C4-2B (cell line): ENCODE measurements around the gene ARHGAP18.

Experiments used
- ZFX ChIP-seq: fragments of 450-650 bp; IDR thresholded peaks from 2 replicates; pipeline ENCODE4 v1.6.1; 2017
- TF ChIP-seq, protein P1 (sequence below): fragments of 450-650 bp; conservative IDR thresholded peaks from 2 replicates; pipeline ENCODE4 v1.5.1; 2017; ENCODE audit warnings: mild to moderate bottlenecking

DNA sequence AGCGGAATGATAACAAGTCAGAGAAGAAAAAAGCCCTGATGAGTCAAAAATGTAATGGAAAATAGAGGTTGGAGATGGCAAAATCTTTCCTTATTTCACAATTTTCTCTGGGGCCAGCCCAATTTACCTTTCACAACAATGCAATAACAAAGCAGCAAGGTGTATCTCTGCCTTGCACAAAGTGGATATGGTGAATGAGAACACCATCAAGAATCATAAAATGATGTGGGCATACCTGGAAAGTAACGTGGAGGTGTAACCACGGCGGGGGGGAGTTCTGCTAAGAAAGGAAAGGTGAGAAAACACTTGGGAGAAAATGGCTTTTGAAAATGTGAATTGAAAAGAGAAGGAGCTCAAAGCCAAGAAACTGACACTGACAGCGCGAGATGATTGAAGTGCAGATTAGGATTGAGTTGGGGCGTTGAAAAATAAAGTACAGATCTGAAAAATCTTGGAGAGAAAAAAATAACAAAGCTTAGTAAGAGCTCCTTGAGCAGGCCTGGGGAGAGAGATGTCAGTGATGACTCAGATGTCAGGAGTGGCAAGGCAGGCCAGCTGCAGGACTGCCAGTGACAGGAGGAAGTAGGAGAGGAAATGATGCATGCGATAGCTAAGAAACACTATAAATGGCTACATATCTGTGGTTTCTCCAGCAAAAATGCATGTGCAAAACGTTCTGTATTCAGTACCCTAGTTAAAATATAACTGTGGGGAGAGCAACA is 26.2 kb downstream of the ARHGAP18 start:
- TF ChIP-seq, protein P1, sequence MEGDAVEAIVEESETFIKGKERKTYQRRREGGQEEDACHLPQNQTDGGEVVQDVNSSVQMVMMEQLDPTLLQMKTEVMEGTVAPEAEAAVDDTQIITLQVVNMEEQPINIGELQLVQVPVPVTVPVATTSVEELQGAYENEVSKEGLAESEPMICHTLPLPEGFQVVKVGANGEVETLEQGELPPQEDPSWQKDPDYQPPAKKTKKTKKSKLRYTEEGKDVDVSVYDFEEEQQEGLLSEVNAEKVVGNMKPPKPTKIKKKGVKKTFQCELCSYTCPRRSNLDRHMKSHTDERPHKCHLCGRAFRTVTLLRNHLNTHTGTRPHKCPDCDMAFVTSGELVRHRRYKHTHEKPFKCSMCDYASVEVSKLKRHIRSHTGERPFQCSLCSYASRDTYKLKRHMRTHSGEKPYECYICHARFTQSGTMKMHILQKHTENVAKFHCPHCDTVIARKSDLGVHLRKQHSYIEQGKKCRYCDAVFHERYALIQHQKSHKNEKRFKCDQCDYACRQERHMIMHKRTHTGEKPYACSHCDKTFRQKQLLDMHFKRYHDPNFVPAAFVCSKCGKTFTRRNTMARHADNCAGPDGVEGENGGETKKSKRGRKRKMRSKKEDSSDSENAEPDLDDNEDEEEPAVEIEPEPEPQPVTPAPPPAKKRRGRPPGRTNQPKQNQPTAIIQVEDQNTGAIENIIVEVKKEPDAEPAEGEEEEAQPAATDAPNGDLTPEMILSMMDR: no peak
- TF ChIP-seq ZFX: no peak
